Naive thymus-derived CD4-positive, alpha-beta T cell (primary cell): ENCODE data around the gene PDSS2. TPM values are rescaled to one million over a fixed set of nuclear protein-coding genes. Genes with fewer than 3 reads are reported as not detected.

Experiments
- ATAC-seq: fragments of 150-1000 bp; cut with Tn5 transposase; 2 replicates; pipeline ENCODE4 v1.10.0; 2021; ENCODE audit warnings: mild to moderate bottlenecking, moderate library complexity
- CTCF ChIA-PET: fragments of 350-600 bp; sonication (Branson Sonifier 250); formaldehyde crosslinking; loops from one replicate; lab custom pipeline; 2021; ENCODE audit warnings: antibody characterized with exemption; lab: Charles Lee
- POLR2A ChIA-PET: fragments of 350-600 bp; sonication (Branson Sonifier 250); formaldehyde crosslinking; loops from one replicate; lab custom pipeline; 2021; ENCODE audit warnings: antibody characterized with exemption, inconsistent platforms; lab: Charles Lee
- DNase-seq, 9 donors: peaks; one replicate each; pipeline versions ENCODE4 v3.0.0 to v3.0.0-alpha.2; 2020 to 2022; ENCODE audit warnings: mixed read lengths in 1 of 9
- H3K27ac ChIP-seq: one replicate; pipeline ENCODE4 v1.7.0; 2013; ENCODE audit warnings: mild to moderate bottlenecking, low read depth, low read length, moderate library complexity
- H3K27me3 ChIP-seq, 2 donors: one replicate each; pipeline ENCODE4 v1.7.0; 2013; ENCODE audit warnings: low read length in 2 of 2, mild to moderate bottlenecking in 2 of 2, moderate library complexity in 2 of 2; ENCODE audit not compliant: control insufficient read depth in 2 of 2, insufficient read depth in 2 of 2
- H3K36me3 ChIP-seq, 3 experiments: 1 replicate in 2 of 3; 2 replicates in 1 of 3; pipeline ENCODE4 v1.7.0; 2013; ENCODE audit warnings: low read length in 3 of 3, mild to moderate bottlenecking in 3 of 3, moderate library complexity in 1 of 3; ENCODE audit not compliant: insufficient read depth in 3 of 3, control insufficient read depth in 2 of 3
- H3K4me1 ChIP-seq, 2 donors: one replicate each; pipeline ENCODE4 v1.7.0; 2013; ENCODE audit warnings: low read length in 2 of 2, mild to moderate bottlenecking in 2 of 2, moderate library complexity in 1 of 2; ENCODE audit not compliant: control insufficient read depth in 2 of 2, insufficient read depth in 2 of 2
- H3K4me3 ChIP-seq: 2 replicates; pipeline ENCODE4 v1.7.0; 2013; ENCODE audit warnings: mild to moderate bottlenecking, low read length
- H3K9me3 ChIP-seq, 3 experiments: 1 replicate in 2 of 3; 2 replicates in 1 of 3; pipeline ENCODE4 v1.7.0; 2013; ENCODE audit warnings: low read length in 3 of 3; ENCODE audit not compliant: control insufficient read depth in 2 of 3
- H3K27ac Mint-ChIP-seq, 9 donors: one replicate each; pipeline ENCODE4 v1.8.0; 2020 to 2022; ENCODE audit warnings: mixed read lengths in 9 of 9, mild to moderate bottlenecking in 8 of 9, moderate library complexity in 5 of 9, inconsistent platforms in 2 of 9
- H3K27me3 Mint-ChIP-seq, 5 donors: one replicate each; pipeline ENCODE4 v1.8.0; 2021 to 2022; ENCODE audit warnings: mixed read lengths in 5 of 5, mild to moderate bottlenecking in 1 of 5
- H3K36me3 Mint-ChIP-seq, 5 donors: one replicate each; pipeline ENCODE4 v1.8.0; 2020 to 2022; ENCODE audit warnings: mixed read lengths in 5 of 5, mild to moderate bottlenecking in 3 of 5, inconsistent platforms in 1 of 5
- H3K4me1 Mint-ChIP-seq, 7 donors: one replicate each; pipeline ENCODE4 v1.8.0; 2020 to 2022; ENCODE audit warnings: mixed read lengths in 7 of 7, mild to moderate bottlenecking in 3 of 7, inconsistent platforms in 1 of 7
- H3K4me3 Mint-ChIP-seq, 10 donors: one replicate each; pipeline ENCODE4 v1.8.0; 2020 to 2022; ENCODE audit warnings: mild to moderate bottlenecking in 10 of 10, mixed read lengths in 10 of 10, moderate library complexity in 6 of 10, inconsistent platforms in 2 of 10
- H3K9me3 Mint-ChIP-seq, 11 donors: one replicate each; pipeline ENCODE4 v1.8.0; 2020 to 2022; ENCODE audit warnings: mixed read lengths in 11 of 11, mild to moderate bottlenecking in 4 of 11, inconsistent platforms in 1 of 11, moderate library complexity in 1 of 11
- intact Hi-C, 2 donors: fragments of 100-400 bp; cut with micrococcal nuclease; formaldehyde crosslinking; loops; one replicate each; pipeline ENCODE4 v1.15.1; 2023
- polyA plus RNA-seq, 2 donors: library from polyadenylated mRNA; unstranded; fragments of 300-500 nt; fragmentation: Illumina TruSeq; gene quantifications; one replicate each; pipeline ENCODE4 v1.2.3, GENCODE V29; 2021
- total RNA-seq, 6 experiments: library from RNA in 5 of 6; stranded (reverse) in 5 of 6; gene quantifications; 1 replicate in 5 of 6; 2 replicates in 1 of 6; pipeline ENCODE4 v1.2.3 and lab custom pipeline; 2021 to 2026

PDSS2 gene
- total and polyA plus RNA-seq, 7 experiments from 2014 or later, result 12.0 to 16.6 (median 12.4) TPM

DNA sequence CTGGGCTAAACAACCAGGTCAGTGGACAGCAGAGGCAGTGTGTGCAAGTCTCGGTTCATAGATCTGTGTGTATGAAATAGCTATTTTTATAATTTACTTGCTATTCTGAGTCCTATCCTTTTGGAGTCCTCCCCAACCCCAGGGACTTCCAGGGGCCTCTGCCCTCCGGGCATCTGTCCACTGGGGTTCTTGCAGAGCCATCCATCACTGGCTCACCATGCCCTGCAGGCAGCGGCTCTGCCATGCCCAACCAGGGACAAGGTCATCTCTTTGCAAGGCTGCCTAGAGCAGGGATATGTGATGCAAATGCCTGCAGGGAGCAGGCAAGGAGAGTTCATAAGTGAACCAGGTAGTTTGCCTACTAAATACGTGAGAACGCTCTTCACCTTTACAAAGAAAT is 333.6 kb downstream of the PDSS2 start:
- H3K27ac ChIP-seq, result no peak overlapping the region
- no peaks in the 10 kb centered on the region for H3K27me3 ChIP-seq
- H3K4me3 ChIP-seq, result no peak overlapping the region
- peaks cover 0 to 5% (median 0%) of the 10 kb centered on the region in 5 donors for H3K27me3 Mint-ChIP-seq
- no peak for ATAC-seq
- H3K36me3 Mint-ChIP-seq, result no peaks in the 10 kb centered on the region
- H3K27ac Mint-ChIP-seq, result no peak overlapping the region
- intact Hi-C loops, result no loop called here
- no peaks in the 10 kb centered on the region for H3K9me3 ChIP-seq
- no peak overlapping the region for H3K4me3 Mint-ChIP-seq
- POLR2A ChIA-PET, result no interaction called here
- H3K4me1 Mint-ChIP-seq, result peaks cover 0 to 2% (median 0%) of the 10 kb centered on the region in 7 donors
- DNase-seq, result no peak
- H3K4me1 ChIP-seq, result no peaks in the 10 kb centered on the region
- CTCF ChIA-PET, result interaction anchor here (0.6 kb wide), 1 partner anchor 10 kb away, joined by 3 read pairs; the partner anchor contains the start of gene BEND3
- H3K36me3 ChIP-seq, result no peaks in the 10 kb centered on the region
- no peaks in the 10 kb centered on the region for H3K9me3 Mint-ChIP-seq

DNA sequence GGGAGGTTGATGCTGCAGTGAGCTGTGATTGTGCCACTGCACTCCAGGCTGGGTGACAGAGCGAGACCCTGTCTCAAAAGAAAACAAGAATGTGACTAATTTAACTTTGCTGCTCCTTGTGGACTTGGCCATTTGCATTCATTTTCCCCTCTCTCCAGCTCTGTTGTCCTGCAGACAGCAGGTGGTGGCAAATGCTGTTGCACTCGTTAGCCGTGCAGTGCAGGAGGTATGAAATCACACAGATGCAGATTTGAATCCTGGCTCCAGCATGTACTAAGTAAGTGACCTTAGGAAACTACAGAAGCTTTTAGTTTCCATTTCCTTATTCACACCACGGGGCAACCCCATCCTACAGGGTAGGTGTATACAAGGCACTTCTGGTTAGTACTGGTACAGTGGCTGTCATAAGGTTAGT is 334.4 kb downstream of the PDSS2 start:
- Histone ChIP-seq H3K36me3 (no peaks in the 10 kb centered on the region), H3K4me3 (no peak overlapping the region), H3K4me1 (no peaks in the 10 kb centered on the region), H3K27ac (no peak overlapping the region), H3K27me3 (no peaks in the 10 kb centered on the region), H3K9me3 (no peaks in the 10 kb centered on the region)
- CTCF ChIA-PET, result interaction anchor here (0.5 kb wide), 1 partner anchor 415 kb away, joined by 6 read pairs; no protein-coding TSS in a partner anchor
- Mint-ChIP-seq H3K27ac (no peak overlapping the region), H3K36me3 (no peaks in the 10 kb centered on the region), H3K4me1 (peaks cover 0 to 2% (median 0%) of the 10 kb centered on the region in 7 donors), H3K4me3 (no peak overlapping the region), H3K9me3 (no peaks in the 10 kb centered on the region), H3K27me3 (peaks cover 0 to 5% (median 0%) of the 10 kb centered on the region in 5 donors)
- ATAC-seq (no peak), DNase-seq (no peak)
- POLR2A ChIA-PET, result no interaction called here
- intact Hi-C loops, result no loop called here

DNA sequence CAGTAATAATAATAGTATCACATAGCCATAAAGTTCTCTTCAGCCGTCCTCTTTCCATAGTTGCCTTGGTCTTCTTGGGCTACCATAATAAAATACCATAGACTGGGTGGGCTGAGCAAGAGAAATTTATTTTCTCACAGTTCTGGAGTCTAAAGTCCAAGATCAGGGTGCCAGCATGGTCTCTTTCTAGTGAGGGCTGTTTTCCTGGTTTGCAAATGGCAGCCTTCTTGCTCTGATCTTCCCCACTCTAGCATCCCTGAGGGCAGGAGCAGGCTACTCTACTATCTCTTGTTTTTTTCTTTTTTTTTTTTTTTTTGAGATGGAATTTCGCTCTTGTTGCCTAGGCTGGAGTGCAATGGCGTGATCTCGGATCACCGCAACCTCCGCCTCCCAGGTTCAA is 335.9 kb downstream of the PDSS2 start:
- CTCF ChIA-PET, result no interaction called here
- H3K27ac Mint-ChIP-seq, result no peak overlapping the region

DNA sequence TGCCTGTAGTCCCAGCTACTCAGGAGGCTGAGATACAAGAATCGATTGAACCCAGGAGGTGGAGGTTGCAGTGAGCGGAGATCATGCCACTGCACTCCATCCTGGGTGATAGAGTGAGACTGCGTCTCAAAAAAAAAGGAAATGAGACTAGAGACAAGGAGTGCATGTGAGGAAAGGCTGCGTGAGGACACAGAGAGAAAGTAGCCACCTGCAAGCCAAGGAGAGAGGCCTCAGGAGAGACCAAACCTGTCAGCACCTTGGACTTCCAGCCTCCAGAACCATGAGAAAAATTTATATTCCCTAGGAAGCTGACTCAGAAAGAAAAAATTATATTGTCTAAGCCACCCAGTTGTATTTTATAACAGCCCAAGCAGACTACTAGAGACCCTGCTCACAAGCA is 336.6 kb downstream of the PDSS2 start:
- Histone ChIP-seq H3K9me3 (no peaks in the 10 kb centered on the region), H3K36me3 (no peaks in the 10 kb centered on the region), H3K27me3 (no peaks in the 10 kb centered on the region), H3K4me1 (no peaks in the 10 kb centered on the region), H3K4me3 (no peak overlapping the region), H3K27ac (no peak overlapping the region)
- H3K4me1 Mint-ChIP-seq, result peaks cover 0 to 2% (median 0%) of the 10 kb centered on the region in 7 donors
- H3K36me3 Mint-ChIP-seq, result no peaks in the 10 kb centered on the region
- intact Hi-C loops, result no loop called here
- CTCF ChIA-PET, result no interaction called here
- no peak for ATAC-seq
- POLR2A ChIA-PET, result no interaction called here
- DNase-seq, result no peak
- H3K27ac Mint-ChIP-seq, result no peak overlapping the region
- H3K9me3 Mint-ChIP-seq, result no peaks in the 10 kb centered on the region
- peaks cover 0 to 5% (median 0%) of the 10 kb centered on the region in 5 donors for H3K27me3 Mint-ChIP-seq
- H3K4me3 Mint-ChIP-seq, result no peak overlapping the region

More for the DNA sequence above, 335.9 kb downstream of the PDSS2 start:
- Mint-ChIP-seq H3K36me3 (no peaks in the 10 kb centered on the region), H3K9me3 (no peaks in the 10 kb centered on the region), H3K4me3 (no peak overlapping the region), H3K27me3 (peaks cover 0 to 6% (median 0%) of the 10 kb centered on the region in 5 donors), H3K4me1 (peaks cover 0 to 2% (median 0%) of the 10 kb centered on the region in 7 donors)
- DNase-seq (no peak), ATAC-seq (no peak)
- Histone ChIP-seq H3K9me3 (no peaks in the 10 kb centered on the region), H3K4me1 (no peaks in the 10 kb centered on the region), H3K36me3 (no peaks in the 10 kb centered on the region), H3K4me3 (no peak overlapping the region), H3K27me3 (no peaks in the 10 kb centered on the region), H3K27ac (no peak overlapping the region)
- POLR2A ChIA-PET, result no interaction called here
- intact Hi-C loops, result no loop called here

DNA sequence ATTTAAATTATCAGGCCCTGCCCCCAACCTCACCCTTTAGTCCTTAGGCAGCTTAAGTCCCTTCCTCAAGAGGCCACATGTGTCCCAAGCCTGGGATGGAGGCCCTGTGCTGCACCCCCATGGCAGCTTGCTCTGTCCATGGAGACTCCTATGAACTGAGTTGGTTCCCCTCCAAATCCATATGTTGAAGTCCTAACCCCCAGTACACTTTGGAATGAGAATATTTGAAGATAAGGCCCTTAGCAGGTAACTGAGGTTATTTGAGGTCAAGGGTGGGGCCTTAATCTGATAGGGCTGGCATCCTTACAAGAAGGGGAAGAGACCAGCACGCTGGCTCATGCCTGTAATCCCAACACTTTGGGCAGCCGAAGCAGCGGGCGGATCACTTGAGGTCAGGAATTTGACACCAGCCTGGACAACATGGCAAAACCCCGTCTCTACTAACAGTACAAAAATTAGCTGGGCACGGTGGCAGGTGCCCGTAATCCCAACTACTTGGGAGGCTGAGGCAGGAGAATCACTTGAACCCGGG is 337.3 kb downstream of the PDSS2 start:
- H3K4me1 Mint-ChIP-seq, result peaks cover 0 to 2% (median 0%) of the 10 kb centered on the region in 7 donors
- Histone ChIP-seq H3K27me3 (no peaks in the 10 kb centered on the region), H3K36me3 (no peaks in the 10 kb centered on the region), H3K9me3 (no peaks in the 10 kb centered on the region), H3K4me3 (no peak overlapping the region), H3K4me1 (no peaks in the 10 kb centered on the region), H3K27ac (no peak overlapping the region)
- ATAC-seq, result no peak
- ChIA-PET CTCF (no interaction called here), POLR2A (no interaction called here)
- no peak for DNase-seq
- intact Hi-C loops, result no loop called here
- H3K36me3 Mint-ChIP-seq, result no peaks in the 10 kb centered on the region
- no peak overlapping the region for H3K27ac Mint-ChIP-seq
- no peaks in the 10 kb centered on the region for H3K9me3 Mint-ChIP-seq
- H3K27me3 Mint-ChIP-seq, result peaks cover 0 to 9% (median 1%) of the 10 kb centered on the region in 5 donors
- H3K4me3 Mint-ChIP-seq, result no peak overlapping the region

DNA sequence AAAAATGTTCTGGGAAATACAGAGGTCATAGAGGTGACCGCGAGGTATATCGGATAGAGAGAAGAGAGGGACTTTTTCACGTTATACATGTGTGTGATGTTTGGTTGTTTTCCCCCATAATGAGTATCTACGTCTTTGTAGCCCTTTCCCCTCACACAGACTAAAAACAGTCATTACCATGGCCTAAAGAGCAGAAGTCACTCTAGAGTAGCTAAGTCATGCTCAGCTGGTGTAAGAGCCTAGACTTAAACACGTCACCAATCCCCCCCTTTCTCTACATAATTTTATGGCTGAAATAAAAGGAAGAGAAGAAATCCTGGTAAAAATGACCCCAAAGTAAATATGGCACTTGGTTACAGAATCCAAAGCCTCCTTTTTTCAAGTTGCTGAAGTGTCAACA is 338.1 kb downstream of the PDSS2 start:
- intact Hi-C loops, result no loop called here
- no peak overlapping the region for H3K27ac ChIP-seq
- no peaks in the 10 kb centered on the region for H3K9me3 Mint-ChIP-seq
- peaks cover 3 to 8% (median 7%) of the 10 kb centered on the region in 7 donors for H3K4me1 Mint-ChIP-seq
- H3K36me3 ChIP-seq, result no peaks in the 10 kb centered on the region
- peaks cover 0 to 17% (median 7%) of the 10 kb centered on the region in 5 donors for H3K27me3 Mint-ChIP-seq
- no peaks in the 10 kb centered on the region for H3K36me3 Mint-ChIP-seq
- CTCF ChIA-PET, result no interaction called here
- H3K4me3 ChIP-seq, result no peak overlapping the region
- peaks cover 2 to 4% of the 10 kb centered on the region in 2 donors for H3K4me1 ChIP-seq
- POLR2A ChIA-PET, result no interaction called here
- H3K4me3 Mint-ChIP-seq, result no peak overlapping the region
- no peaks in the 10 kb centered on the region for H3K9me3 ChIP-seq
- ATAC-seq (no peak), DNase-seq (no peak)
- no peaks in the 10 kb centered on the region for H3K27me3 ChIP-seq
- no peak overlapping the region for H3K27ac Mint-ChIP-seq

DNA sequence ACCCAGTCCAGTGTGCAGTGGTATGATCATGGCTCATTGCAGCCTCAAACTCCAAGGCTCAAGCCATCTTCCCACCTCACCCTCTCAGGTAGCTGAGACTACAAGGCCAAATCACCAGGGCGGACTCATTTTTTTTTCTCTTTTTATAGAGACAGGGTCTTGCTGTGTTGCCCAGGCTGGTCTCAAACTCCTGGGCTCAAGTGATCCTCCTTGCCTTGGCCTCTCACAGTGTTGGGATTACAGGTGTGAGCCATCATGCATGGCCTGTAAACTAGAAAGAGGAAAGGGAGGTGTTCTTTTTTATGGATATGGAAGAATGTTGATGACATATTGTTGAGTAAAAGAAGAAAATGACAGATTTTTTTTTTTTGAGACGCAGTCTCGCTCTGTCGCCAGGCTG is 339.0 kb downstream of the PDSS2 start:
- Mint-ChIP-seq H3K9me3 (no peaks in the 10 kb centered on the region), H3K36me3 (no peaks in the 10 kb centered on the region), H3K27ac (no peak overlapping the region), H3K27me3 (peaks cover 0 to 22% (median 7%) of the 10 kb centered on the region in 5 donors), H3K4me1 (peaks cover 6 to 13% (median 10%) of the 10 kb centered on the region in 7 donors), H3K4me3 (no peak overlapping the region)
- no peaks in the 10 kb centered on the region for H3K36me3 ChIP-seq
- ATAC-seq (no peak), DNase-seq (no peak)
- H3K4me3 ChIP-seq, result no peak overlapping the region
- peaks cover 7 to 10% of the 10 kb centered on the region in 2 donors for H3K4me1 ChIP-seq
- ChIA-PET CTCF (interaction anchor here (0.9 kb wide), 1 partner anchor 46 kb away, joined by 3 read pairs; no protein-coding TSS in a partner anchor), POLR2A (interaction anchor here (0.5 kb wide), 1 partner anchor 59 kb away, joined by 3 read pairs; no protein-coding TSS in a partner anchor)
- no peaks in the 10 kb centered on the region for H3K27me3 ChIP-seq
- H3K9me3 ChIP-seq, result no peaks in the 10 kb centered on the region
- no peak overlapping the region for H3K27ac ChIP-seq
- intact Hi-C loops, result no loop called here
